ENCODE data around the gene TCP11L1. TPM values are rescaled to one million over a fixed set of nuclear protein-coding genes. Genes with fewer than 3 reads are reported as not detected.

The TCP11L1 gene
- total RNA-seq, 2 experiments from 2014 or later: 10.0 to 11.4 TPM

Other genes starting within 250 kb of the TCP11L1 start
- not detected for gene CCDC73, start 244.9 kb upstream of the TCP11L1 start, total RNA-seq
- under 1 TPM; 0.24 to 0.43 TPM for gene PRRG4, start 209.6 kb upstream of the TCP11L1 start, total RNA-seq
- gene QSER1, start 146.8 kb upstream of the TCP11L1 start, total RNA-seq: 10 to 100 TPM in 1 of 2 experiments, 1 to 10 TPM in 1; 8.3 to 10.9 TPM
- under 1 TPM; 0.86 to 0.90 TPM for gene DEPDC7, start 23.7 kb upstream of the TCP11L1 start, total RNA-seq
- 10 to 100 TPM; 31.7 to 33.7 TPM for gene CSTF3, start 121.9 kb downstream of the TCP11L1 start, total RNA-seq
- gene HIPK3, start 217.8 kb downstream of the TCP11L1 start, total RNA-seq: 10 to 100 TPM; 35.4 TPM

All from activated CD4-positive, alpha-beta memory T cell treated with anti-CD3 and anti-CD28 coated beads for 36 hours (primary cell).